Ishikawa (cell line): Measurements from ENCODE around the gene POU2F1.

Experiments used
- EGR1 ChIP-seq: IDR thresholded peaks from 2 replicates; pipeline ENCODE4 v1.6.1; 2012
- REST ChIP-seq: IDR thresholded peaks from 2 replicates; pipeline ENCODE4 v1.6.1; 2012; ENCODE audit warnings: low read depth, mild to moderate bottlenecking
- TAF1 ChIP-seq: IDR thresholded peaks from 2 replicates; pipeline ENCODE4 v1.6.1; 2012; ENCODE audit warnings: low read depth, mild to moderate bottlenecking

- TF ChIP-seq REST: no peak
- no peak for TF ChIP-seq TAF1
- no peak for TF ChIP-seq EGR1
Observed at GRCh38 chr1:167190747-167191237, 29.9 kb upstream of the POU2F1 start.
